GM19397 (cell line): ENCODE measurements around the gene GAREM1.

Source experiments
- ATAC-seq: cut with Tn5 transposase; IDR thresholded peaks from one replicate; pipeline ENCODE4 v1.9.1; 2021; ENCODE audit warnings: mild to moderate bottlenecking, moderate library complexity; ENCODE audit not compliant: unreplicated experiment

GAREM1 gene

GRCh38 chr18:32335228-32335627 lies 135.5 kb downstream of the GAREM1 start:
- no peak for ATAC-seq

DNA sequence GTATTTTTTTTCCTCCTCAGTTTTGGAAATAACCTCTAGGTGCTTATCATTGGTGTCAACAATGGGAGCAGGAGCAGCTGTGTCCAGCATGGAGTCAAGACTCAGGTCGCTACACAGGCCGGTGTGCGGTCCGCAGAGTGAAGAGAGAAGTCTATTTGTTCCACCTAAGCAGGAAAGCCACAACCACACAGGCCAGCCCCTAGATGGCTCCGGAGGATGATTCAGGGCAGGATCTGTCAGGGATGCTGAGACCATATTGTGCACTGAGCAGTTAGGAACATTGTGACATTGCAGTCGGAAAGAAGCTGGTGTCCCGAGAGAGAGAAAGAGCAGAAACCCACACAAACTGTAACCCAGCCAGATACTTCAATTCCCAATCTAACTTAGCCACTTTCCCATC lies 136.9 kb downstream of the GAREM1 start:
- ATAC-seq, result no peak

DNA sequence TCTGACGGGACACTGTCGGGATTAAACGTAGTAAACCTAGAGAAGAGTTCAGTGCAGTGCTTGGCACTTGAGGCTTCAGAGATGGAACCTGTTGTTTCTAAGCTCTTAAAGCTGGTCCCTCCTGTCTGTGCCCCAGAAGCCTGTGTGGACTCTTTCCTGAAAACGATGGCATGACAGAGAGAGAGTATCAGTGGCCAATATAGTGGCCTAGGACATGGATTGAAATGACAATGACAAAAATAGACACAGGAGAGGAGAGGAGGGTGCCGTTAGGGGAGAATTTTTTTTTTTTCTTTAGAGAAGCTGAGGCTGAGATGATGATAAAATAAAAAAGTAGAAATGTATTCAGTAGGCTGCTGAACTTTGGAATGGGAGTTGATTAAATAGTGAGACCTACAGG lies 138.0 kb downstream of the GAREM1 start:
- no peak for ATAC-seq

DNA sequence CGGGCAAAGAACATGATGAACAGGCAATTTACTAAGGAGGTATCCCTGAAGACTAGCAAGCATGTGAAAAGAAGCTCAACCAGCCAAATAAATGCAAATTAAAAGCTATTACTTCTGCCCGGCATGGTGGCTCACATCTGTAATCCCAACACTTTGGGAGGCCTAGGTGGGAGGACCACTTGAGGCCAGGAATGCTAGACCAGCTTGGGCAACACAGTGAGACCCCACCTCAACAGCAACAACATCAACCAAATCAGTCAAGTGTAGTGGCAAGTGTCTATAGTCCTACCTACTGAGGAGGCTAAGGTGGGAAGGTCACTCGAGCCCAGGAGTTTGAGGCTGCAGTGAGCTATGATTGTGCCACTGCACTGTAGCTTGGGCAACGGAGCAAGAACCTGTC lies 141.7 kb downstream of the GAREM1 start:
- no peak for ATAC-seq

DNA sequence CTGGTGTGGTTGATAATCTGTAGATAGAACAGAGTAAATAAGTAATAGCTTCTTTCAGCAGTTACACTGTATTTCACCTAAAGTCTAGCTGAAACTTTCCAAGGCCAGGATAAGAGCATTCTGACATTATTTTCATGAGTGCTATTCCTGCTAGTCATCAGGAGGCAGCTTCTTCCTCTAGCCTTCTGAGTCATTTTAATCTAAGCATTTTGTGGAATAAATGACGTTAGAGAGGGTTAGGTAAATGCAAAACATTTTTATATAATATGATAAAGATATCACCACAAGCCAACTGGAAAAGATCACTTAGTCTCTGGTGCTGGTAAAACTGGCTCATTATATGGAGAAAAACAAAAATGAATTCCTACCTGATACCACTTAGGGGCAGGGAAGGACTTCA lies 142.3 kb downstream of the GAREM1 start:
- no peak for ATAC-seq

- no peak for ATAC-seq
Measured at GRCh38 chr18:32326450-32327308, 144.0 kb downstream of the GAREM1 start.

- no peak for ATAC-seq
Measured at GRCh38 chr18:32324181-32324580, 146.5 kb downstream of the GAREM1 start.

DNA sequence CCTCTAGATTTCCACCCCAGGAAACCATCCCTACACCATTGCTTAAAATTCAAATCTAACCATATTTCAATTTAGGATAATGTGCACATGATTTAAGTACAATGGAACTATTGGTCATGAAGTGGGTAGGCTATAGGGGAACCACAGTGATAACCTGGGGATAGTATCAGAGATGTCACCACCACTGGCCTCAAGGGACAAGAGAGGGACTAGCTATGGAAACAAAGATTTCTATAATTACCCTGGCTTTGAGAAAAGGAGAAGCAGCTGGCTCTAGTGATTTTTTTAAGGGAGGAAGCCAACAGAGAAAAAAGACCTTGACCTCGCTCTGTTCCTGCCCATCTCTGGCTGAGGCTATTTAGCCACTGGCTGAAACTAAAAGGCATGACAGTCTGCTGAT lies 148.9 kb downstream of the GAREM1 start:
- ATAC-seq, result no peak

GRCh38 chr18:32319084-32319483 lies 151.6 kb downstream of the GAREM1 start:
- ATAC-seq, result no peak

DNA sequence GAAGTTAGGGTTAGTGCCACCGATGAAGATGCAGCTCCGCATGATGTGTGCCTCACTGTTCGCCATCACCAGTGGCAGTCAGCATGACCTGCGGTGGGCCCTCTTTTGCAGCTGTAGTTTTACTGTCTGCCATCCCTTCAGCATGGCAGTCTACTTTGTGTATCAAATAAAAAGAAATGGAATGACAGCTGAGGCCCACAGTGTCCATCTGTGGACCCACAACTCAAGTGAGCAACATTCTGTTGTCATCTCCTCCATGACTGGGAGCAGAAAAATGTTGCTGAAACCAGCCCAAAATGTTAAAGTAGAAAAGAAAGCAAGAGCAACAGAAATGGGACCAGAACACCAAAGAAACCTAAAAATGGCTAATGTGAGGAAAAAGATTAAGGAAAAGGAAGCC lies 152.1 kb downstream of the GAREM1 start:
- ATAC-seq, result no peak

- no peak for ATAC-seq
Measured at GRCh38 chr18:32317651-32318050, 153.0 kb downstream of the GAREM1 start.

DNA sequence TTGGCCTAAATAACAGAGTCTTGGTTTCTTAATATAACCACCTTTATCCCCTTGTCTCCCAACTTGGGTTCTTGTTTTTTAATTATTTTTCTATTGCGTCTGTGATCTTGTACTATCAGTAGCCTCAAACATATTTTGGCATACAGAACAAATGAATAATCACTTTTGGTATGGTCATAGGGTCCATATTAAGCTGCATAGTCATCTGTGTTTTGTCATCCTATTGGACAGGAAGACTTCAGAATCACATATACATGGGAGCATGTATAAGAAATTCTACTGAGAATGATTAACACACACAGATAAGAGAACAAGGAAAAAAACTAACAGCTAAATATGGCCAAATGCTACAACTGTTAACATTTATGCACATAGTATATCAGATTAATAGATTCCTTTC lies 154.8 kb downstream of the GAREM1 start:
- ATAC-seq, result no peak

GRCh38 chr18:32310774-32311173 lies 159.9 kb downstream of the GAREM1 start:
- no peak for ATAC-seq

DNA sequence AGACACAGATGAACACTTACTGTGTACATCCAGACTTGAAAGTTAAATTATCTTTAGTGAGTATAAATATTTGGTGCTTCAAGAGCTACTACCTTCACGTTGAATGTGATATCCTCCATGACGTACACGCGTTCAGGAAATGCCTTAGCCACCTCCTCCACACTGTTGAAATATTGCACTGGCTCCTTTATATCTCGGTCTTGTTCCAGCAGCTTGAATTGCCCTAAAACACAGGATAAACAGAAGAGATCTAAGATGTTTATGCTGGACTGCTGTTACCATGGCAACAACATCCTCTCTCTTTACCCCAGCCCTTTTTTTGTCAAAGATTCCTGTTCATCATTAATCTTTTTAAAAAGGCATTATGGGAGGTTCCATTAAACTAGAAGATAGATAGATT lies 160.6 kb downstream of the GAREM1 start:
- no peak for ATAC-seq

- no peak for ATAC-seq
Measured at GRCh38 chr18:32308493-32309120, 162.1 kb downstream of the GAREM1 start.

DNA sequence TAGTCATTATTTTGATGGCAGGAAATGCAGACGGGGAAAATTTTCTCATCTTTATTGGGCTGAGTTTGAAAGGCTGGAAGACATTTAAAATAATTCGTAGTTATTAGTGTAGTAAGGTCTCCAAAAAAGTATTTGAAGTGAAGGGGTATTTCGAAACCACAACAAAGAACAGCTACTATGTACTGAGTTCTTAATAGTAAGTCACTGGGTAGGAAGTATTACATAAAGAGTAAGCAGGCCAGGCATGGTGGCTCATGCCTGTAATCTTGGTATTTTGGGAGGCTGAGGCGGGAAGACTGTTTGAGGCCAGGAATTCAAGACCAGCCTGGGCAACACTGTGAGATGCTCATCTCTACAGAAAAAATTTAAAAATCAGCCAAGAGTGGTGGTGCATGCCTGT lies 167.3 kb downstream of the GAREM1 start:
- no peak for ATAC-seq

- no peak for ATAC-seq
Measured at GRCh38 chr18:32302806-32303205, 167.9 kb downstream of the GAREM1 start.

DNA sequence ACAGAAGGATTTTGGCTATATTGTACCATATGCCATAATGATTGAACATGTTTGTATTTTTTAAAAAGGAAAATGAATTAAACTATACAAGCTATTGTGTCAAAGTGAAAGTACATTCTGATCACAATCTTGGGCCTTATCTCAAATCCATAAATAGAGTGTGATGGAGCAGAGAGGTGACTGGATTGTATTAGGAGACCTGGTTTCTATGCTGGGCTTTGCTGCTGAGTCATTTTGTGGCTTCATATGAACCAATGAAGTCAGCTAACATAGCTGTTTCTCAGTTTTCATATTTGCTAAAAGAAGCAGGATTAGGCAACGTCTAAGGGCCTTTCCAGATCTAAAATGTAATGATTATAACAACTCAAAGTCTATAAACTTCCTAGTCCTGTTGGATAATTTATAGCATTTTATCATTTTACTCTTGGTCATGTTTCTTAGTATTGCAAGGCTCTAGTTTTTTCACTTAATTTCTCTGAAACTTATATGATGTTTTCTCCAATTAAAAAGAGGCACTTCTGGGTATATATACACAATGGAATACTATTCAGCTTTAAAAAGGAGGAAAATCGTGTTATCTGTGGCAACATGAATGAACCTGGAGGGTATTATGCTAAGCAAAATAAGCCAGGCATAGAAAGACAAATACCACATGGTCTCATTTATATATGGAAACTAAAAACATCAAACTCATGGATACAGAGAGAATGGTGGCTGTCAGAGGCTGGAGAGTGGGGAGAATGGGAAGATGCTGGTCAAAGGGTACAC lies 168.5 kb downstream of the GAREM1 start:
- ATAC-seq, result no peak

- no peak for ATAC-seq
Measured at GRCh38 chr18:32301361-32301760, 169.3 kb downstream of the GAREM1 start.

DNA sequence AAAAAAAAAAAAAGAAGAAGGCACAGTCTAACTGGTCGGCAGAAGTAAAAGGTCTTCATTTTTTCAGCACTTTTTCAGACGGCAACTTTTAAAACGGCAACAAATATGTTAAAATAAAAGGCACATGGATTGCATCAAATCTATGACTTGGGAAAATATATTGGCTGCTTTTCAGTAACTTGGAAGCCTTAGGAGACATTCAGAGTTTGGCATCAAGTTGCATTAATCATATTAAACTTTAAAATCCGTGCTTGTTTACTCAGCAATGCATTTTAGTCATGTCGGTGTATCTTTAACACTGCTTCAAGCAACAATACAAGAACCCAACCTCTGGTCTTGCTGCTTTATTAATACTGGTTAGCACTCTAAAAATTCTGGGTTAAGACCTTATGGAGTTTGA lies 169.8 kb downstream of the GAREM1 start:
- ATAC-seq, result no peak

- no peak for ATAC-seq
Measured at GRCh38 chr18:32299484-32299883, 171.2 kb downstream of the GAREM1 start.

- ATAC-seq, result no peak
Measured at GRCh38 chr18:32298171-32298667, 172.5 kb downstream of the GAREM1 start.
